GM12875 (cell line): ENCODE data around the gene DENND10.
"Not testable (repeated sequence)": the region's sequence is repeated elsewhere in the genome, so short reads cannot be mapped to it uniquely, and the experiment has no call there.

Experiments used
- H3K4me3 ChIP-seq: one replicate; pipeline ENCODE4 v1.5.1; 2011; ENCODE audit warnings: low read depth, low read length, control low read depth
- TF ChIP-seq, protein P1 (sequence below): IDR thresholded peaks from 2 replicates; pipeline ENCODE4 v1.5.1; 2011; ENCODE audit warnings: low read depth, mild to moderate bottlenecking, control low read depth, inconsistent platforms, low read length, moderate library complexity, borderline replicate concordance; ENCODE audit not compliant: insufficient read depth

DENND10 gene

DNA sequence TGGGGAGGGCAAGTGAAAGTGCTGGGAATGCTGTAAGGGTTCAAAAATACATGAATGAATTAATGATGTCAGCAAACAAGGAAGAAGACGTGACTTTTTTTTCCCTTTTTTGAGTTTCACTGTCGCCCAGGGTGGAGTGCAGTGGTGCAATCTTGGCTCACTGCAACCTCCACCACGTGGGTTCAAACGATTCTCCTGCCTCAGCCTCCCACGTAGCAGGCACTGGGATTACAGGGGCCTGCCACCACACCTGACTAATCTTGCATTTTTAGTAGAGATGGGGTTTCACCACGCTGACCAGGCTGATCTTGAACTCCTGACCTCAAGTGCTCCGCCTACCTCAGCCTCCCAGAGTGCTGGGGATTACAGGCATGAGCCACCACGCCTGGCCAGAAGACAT is 30.0 kb downstream of the DENND10 start:
- TF ChIP-seq, protein P1, sequence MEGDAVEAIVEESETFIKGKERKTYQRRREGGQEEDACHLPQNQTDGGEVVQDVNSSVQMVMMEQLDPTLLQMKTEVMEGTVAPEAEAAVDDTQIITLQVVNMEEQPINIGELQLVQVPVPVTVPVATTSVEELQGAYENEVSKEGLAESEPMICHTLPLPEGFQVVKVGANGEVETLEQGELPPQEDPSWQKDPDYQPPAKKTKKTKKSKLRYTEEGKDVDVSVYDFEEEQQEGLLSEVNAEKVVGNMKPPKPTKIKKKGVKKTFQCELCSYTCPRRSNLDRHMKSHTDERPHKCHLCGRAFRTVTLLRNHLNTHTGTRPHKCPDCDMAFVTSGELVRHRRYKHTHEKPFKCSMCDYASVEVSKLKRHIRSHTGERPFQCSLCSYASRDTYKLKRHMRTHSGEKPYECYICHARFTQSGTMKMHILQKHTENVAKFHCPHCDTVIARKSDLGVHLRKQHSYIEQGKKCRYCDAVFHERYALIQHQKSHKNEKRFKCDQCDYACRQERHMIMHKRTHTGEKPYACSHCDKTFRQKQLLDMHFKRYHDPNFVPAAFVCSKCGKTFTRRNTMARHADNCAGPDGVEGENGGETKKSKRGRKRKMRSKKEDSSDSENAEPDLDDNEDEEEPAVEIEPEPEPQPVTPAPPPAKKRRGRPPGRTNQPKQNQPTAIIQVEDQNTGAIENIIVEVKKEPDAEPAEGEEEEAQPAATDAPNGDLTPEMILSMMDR: no peak
- H3K4me3 ChIP-seq: no peak overlapping the region

DNA sequence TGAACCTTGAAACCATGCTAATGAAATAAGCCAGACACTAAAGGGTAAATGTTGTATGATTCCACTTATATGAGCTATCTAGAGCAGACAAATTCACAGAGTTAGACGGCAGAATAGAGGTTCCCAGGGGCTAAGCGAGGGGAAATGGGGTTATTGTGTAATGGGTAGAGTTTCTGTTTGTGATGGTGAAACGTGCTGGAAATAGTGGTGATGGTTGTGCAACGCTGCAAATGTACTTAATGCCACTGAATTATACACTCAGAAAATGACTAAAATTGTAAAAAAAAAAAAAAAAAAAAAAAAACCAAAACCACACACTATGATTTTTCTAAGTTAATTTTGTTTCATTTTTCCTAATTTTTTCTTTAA is 31.6 kb downstream of the DENND10 start:
- TF ChIP-seq, protein P1: no peak
- no peak overlapping the region for H3K4me3 ChIP-seq

GRCh38 chr10:119136084-119136483 is 32.2 kb downstream of the DENND10 start:
- no peak overlapping the region for H3K4me3 ChIP-seq
- TF ChIP-seq, protein P1: no peak

DNA sequence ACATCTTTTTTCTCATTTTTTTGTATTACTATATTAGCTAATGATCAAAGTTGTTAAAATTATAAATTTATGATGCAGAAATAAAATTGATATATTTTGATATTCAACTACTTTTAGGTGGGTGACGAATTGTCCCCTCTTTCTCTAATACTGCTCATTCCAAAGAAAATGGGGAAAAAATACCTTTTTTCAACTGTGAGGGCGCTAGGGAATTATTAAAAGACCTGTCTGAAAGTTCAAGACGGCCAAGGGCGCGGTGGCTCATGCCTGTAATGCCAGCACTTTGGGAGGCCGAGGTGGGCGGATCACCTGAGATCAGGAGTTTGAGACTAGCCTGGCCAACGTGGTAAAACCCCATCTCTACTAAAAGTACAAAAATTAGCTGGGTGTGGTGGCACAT is 34.0 kb downstream of the DENND10 start:
- H3K4me3 ChIP-seq: not testable (repeated sequence)

GRCh38 chr10:119138346-119139306 is 34.7 kb downstream of the DENND10 start:
- TF ChIP-seq, protein P1: no peak
- H3K4me3 ChIP-seq: no peak overlapping the region

DNA sequence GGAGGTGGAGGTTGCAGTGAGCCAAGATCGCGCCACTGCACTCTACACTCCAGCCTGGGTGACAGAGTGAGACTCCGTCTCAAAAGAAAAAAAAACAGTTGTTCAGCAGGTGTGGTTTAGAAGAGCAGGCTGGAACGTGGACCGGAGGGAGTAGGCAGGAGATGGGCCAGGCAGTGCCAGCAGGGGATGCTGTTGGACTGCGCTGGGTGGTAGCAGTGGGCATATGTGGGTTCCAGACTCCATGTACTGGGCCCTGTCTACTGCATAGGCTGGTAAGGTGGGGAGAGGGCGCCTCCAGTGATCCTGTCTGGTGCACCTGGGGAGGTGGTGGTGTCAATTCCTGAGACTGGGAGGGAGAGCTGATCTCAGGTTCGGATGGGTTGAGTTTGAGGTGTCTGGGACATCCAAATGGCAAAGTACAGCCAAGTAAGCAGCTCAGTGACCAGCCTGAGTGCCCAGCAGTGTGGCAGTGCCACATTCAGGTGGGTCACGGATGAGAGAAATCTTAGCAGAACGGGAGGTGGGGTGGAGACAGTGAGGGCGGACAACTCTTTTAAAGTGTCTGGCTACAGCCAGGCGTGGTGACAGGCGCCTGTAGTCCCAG is 35.7 kb downstream of the DENND10 start:
- TF ChIP-seq, protein P1: peak; percentile 81
- no peak overlapping the region for H3K4me3 ChIP-seq

- H3K4me3 ChIP-seq: no peak overlapping the region
- TF ChIP-seq, protein P1: no peak
Observed at GRCh38 chr10:119140603-119141245, 36.8 kb downstream of the DENND10 start.
